ENCODE data around the gene GRIK5.

The GRIK5 gene

GRCh38 chr19:41969772-41970458 lies 100.1 kb downstream of the GRIK5 start:
- H3K4me3 ChIP-seq (ENCODE audit: low read depth in 1 of 2, low read length in 1 of 2), result no peak overlapping the region

GRCh38 chr19:41968751-41969595 lies 101.0 kb downstream of the GRIK5 start:
- Histone ChIP-seq H3K36me3 (no peaks in the 10 kb centered on the region), H3K27ac (no peak overlapping the region), H3K27me3 (peaks cover 7% of the 10 kb centered on the region), H3K9me3 (no peaks in the 10 kb centered on the region), H3K4me1 (ENCODE audit: control insufficient read depth in 1 of 2, insufficient read depth in 1 of 2, low read depth in 1 of 2, low read length in 1 of 2) (peaks cover 14 to 17% of the 10 kb centered on the region in 2 experiments), H3K4me3 (ENCODE audit: low read depth in 1 of 2, low read length in 1 of 2) (no peak overlapping the region)
- no peak for TF ChIP-seq CTCF (IDR thresholded peaks at IDR 0.05)

More at GRCh38 chr19:41969772-41970458, 100.1 kb downstream of the GRIK5 start:
- Histone ChIP-seq H3K9me3 (no peaks in the 10 kb centered on the region), H3K36me3 (no peaks in the 10 kb centered on the region), H3K4me1 (ENCODE audit: control insufficient read depth in 1 of 2, insufficient read depth in 1 of 2, low read depth in 1 of 2, low read length in 1 of 2) (peaks cover 14 to 17% of the 10 kb centered on the region in 2 experiments), H3K27me3 (peaks cover 7% of the 10 kb centered on the region), H3K27ac (no peak overlapping the region)
- no peak for TF ChIP-seq CTCF (IDR thresholded peaks at IDR 0.05)

GRCh38 chr19:41967054-41967783 lies 102.8 kb downstream of the GRIK5 start:
- no peaks in the 10 kb centered on the region for H3K36me3 ChIP-seq
- peak overlapping the region; percentile 55 to 64 for H3K4me3 ChIP-seq (ENCODE audit: low read depth in 1 of 2, low read length in 1 of 2)
- H3K9me3 ChIP-seq, result no peaks in the 10 kb centered on the region
- no peak for TF ChIP-seq CTCF (IDR thresholded peaks at IDR 0.05)
- peaks cover 7% of the 10 kb centered on the region for H3K27me3 ChIP-seq
- H3K27ac ChIP-seq, result peak overlapping the region; percentile 77
- peaks cover 14 to 17% of the 10 kb centered on the region in 2 experiments for H3K4me1 ChIP-seq (ENCODE audit: control insufficient read depth in 1 of 2, insufficient read depth in 1 of 2, low read depth in 1 of 2, low read length in 1 of 2)

GRCh38 chr19:41965106-41965505 lies 104.9 kb downstream of the GRIK5 start:
- Histone ChIP-seq H3K4me1 (ENCODE audit: control insufficient read depth in 1 of 2, insufficient read depth in 1 of 2, low read depth in 1 of 2, low read length in 1 of 2) (peaks cover 14 to 17% of the 10 kb centered on the region in 2 experiments), H3K27me3 (peaks cover 7% of the 10 kb centered on the region), H3K36me3 (no peaks in the 10 kb centered on the region), H3K27ac (no peak overlapping the region), H3K9me3 (no peaks in the 10 kb centered on the region), H3K4me3 (ENCODE audit: low read depth in 1 of 2, low read length in 1 of 2) (no peak overlapping the region)
- TF ChIP-seq CTCF (IDR thresholded peaks at IDR 0.05), result no peak

- peaks cover 2% of the 10 kb centered on the region for H3K27me3 ChIP-seq
- TF ChIP-seq CTCF (IDR thresholded peaks at IDR 0.05), result no peak
- H3K36me3 ChIP-seq, result peaks cover 14% of the 10 kb centered on the region
- peaks cover 20% of the 10 kb centered on the region in 2 experiments for H3K4me1 ChIP-seq (ENCODE audit: control insufficient read depth in 1 of 2, insufficient read depth in 1 of 2, low read depth in 1 of 2, low read length in 1 of 2)
- no peak overlapping the region for H3K4me3 ChIP-seq (ENCODE audit: low read depth in 1 of 2, low read length in 1 of 2)
- H3K9me3 ChIP-seq, result no peaks in the 10 kb centered on the region
- H3K27ac ChIP-seq, result no peak overlapping the region
Measured at GRCh38 chr19:41960973-41961372, 109.0 kb downstream of the GRIK5 start.

All from neutrophil (primary cell).